ENCODE results near the gene ATP8B1.

DNA sequence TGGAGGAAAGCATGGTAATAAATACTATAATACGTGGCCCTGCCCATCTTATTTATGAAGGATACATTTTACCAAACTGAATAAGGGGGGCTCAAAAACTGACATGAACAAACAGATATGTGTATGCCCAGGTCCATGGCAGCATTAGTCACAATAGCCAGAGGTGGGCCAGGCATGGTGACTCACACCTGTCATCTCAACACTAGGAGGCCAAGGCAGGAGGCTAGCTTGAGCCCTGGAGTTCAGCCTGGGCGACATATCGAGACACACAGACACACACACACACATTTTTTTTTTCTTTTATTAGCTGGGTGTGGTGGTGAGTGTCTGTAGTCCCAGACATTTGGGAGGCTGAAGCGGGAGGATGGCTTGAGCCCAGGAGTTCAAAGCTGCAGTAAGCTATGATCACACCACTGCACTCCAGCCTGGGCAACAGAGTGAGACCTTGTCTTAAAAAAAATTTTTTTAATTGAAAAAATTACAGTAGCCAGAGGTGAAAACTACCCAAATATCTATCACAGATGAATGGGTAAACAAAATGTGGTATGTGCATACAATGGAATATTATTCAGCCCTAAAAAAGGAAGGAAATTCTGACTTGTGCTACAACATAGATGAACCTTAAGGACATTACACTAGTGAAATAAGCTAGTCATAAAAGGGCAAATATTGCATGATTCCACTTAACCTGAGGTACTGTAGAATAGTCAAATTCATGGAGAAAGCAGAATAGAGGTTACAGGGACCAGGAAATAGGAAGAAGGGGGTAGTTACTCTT is 8.0 kb downstream of the ATP8B1 start:
- TF ChIP-seq, protein P1, sequence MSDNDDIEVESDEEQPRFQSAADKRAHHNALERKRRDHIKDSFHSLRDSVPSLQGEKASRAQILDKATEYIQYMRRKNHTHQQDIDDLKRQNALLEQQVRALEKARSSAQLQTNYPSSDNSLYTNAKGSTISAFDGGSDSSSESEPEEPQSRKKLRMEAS (IDR thresholded peaks at IDR 0.05) = no peak
- no peak for TF ChIP-seq SP1 (IDR thresholded peaks at IDR 0.05)
- TF ChIP-seq, protein P2, sequence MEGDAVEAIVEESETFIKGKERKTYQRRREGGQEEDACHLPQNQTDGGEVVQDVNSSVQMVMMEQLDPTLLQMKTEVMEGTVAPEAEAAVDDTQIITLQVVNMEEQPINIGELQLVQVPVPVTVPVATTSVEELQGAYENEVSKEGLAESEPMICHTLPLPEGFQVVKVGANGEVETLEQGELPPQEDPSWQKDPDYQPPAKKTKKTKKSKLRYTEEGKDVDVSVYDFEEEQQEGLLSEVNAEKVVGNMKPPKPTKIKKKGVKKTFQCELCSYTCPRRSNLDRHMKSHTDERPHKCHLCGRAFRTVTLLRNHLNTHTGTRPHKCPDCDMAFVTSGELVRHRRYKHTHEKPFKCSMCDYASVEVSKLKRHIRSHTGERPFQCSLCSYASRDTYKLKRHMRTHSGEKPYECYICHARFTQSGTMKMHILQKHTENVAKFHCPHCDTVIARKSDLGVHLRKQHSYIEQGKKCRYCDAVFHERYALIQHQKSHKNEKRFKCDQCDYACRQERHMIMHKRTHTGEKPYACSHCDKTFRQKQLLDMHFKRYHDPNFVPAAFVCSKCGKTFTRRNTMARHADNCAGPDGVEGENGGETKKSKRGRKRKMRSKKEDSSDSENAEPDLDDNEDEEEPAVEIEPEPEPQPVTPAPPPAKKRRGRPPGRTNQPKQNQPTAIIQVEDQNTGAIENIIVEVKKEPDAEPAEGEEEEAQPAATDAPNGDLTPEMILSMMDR (IDR thresholded peaks at IDR 0.05; ENCODE audit: low read depth, low read length, missing input control) = no peak
- no peak for TF ChIP-seq JUND (IDR thresholded peaks at IDR 0.05)
- TF ChIP-seq NR2F2 (IDR thresholded peaks at IDR 0.05) = no peak
- TF ChIP-seq TAF1 (conservative IDR thresholded peaks at IDR 0.05) = no peak
- no peak for TF ChIP-seq GABPA (IDR thresholded peaks at IDR 0.05 in 1 of 2, conservative IDR thresholded peaks at IDR 0.05 in 1 of 2)
- TF ChIP-seq, protein P3, sequence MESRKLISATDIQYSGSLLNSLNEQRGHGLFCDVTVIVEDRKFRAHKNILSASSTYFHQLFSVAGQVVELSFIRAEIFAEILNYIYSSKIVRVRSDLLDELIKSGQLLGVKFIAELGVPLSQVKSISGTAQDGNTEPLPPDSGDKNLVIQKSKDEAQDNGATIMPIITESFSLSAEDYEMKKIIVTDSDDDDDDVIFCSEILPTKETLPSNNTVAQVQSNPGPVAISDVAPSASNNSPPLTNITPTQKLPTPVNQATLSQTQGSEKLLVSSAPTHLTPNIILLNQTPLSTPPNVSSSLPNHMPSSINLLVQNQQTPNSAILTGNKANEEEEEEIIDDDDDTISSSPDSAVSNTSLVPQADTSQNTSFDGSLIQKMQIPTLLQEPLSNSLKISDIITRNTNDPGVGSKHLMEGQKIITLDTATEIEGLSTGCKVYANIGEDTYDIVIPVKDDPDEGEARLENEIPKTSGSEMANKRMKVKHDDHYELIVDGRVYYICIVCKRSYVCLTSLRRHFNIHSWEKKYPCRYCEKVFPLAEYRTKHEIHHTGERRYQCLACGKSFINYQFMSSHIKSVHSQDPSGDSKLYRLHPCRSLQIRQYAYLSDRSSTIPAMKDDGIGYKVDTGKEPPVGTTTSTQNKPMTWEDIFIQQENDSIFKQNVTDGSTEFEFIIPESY (IDR thresholded peaks at IDR 0.05) = no peak

Data from liver (tissue), 3 donors.